ENCODE data around the gene KIAA1549. TPM values are rescaled to one million over a fixed set of nuclear protein-coding genes. Genes with fewer than 3 reads are reported as not detected.

Gene KIAA1549
- total RNA-seq, 1 experiment from 2014 or later = 19.9 TPM

DNA sequence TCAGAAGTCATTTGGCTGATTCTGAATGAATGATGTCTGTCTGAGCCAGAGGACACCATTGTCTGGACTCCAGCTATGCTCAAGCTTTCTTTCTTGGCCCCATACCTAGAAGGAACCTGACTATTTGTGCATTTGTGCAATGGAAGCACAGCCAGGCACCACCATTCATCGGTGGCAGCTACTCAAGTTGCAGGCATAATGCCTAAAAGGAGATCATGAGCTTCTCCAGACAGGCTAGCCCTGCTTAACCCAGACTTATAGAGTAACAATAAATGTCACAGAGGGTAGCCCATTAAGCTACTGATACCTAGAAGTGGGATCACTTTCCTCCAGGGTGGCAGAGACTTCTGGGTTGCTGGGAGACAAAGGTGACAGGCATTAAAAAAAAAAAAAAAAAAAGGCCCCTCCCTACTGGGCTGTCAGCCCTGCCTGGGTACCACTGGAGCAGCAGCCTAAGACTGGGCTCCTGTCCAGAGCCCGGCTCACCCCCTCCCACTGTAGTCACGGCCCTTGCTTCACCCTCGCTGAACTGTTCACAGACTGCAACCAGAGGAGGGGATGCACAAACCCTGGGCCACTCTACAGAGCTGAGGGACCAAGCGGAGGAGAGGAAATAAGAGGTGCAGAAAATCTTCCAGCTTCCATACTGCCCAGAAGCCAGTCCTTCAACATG, 107.8 kb downstream of the KIAA1549 start:
- no peaks in the 10 kb centered on the region for H3K4me1 Mint-ChIP-seq (ENCODE audit: low read depth, unreplicated experiment)
- H3K9me3 Mint-ChIP-seq (ENCODE audit: unreplicated experiment) = no peaks in the 10 kb centered on the region
- H3K27ac Mint-ChIP-seq (ENCODE audit: unreplicated experiment) = no peak overlapping the region
- H3K4me3 ChIP-seq (ENCODE audit: low read depth, low read length) = no peak overlapping the region
- DNase-seq = no peak
- H3K4me1 ChIP-seq = 0 out of 2 replicates have a peak, but pooled peaks cover 5% of the 10 kb centered on the region
- H3K27me3 Mint-ChIP-seq (ENCODE audit: insufficient read depth, unreplicated experiment) = no peaks in the 10 kb centered on the region
- TF ChIP-seq, protein P1, sequence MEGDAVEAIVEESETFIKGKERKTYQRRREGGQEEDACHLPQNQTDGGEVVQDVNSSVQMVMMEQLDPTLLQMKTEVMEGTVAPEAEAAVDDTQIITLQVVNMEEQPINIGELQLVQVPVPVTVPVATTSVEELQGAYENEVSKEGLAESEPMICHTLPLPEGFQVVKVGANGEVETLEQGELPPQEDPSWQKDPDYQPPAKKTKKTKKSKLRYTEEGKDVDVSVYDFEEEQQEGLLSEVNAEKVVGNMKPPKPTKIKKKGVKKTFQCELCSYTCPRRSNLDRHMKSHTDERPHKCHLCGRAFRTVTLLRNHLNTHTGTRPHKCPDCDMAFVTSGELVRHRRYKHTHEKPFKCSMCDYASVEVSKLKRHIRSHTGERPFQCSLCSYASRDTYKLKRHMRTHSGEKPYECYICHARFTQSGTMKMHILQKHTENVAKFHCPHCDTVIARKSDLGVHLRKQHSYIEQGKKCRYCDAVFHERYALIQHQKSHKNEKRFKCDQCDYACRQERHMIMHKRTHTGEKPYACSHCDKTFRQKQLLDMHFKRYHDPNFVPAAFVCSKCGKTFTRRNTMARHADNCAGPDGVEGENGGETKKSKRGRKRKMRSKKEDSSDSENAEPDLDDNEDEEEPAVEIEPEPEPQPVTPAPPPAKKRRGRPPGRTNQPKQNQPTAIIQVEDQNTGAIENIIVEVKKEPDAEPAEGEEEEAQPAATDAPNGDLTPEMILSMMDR (IDR thresholded peaks at IDR 0.05; ENCODE audit: insufficient read depth in 1 of 2, low read depth in 1 of 2, low read length in 1 of 2, severe bottlenecking in 1 of 2, unreplicated experiment in 1 of 2) = no peak
- H3K4me3 Mint-ChIP-seq (ENCODE audit: unreplicated experiment) = no peak overlapping the region
- CTCF ChIA-PET = no interaction called here
- POLR2A ChIA-PET = no interaction called here
- H3K9me3 ChIP-seq = no peaks in the 10 kb centered on the region
- H3K36me3 ChIP-seq (ENCODE audit: control insufficient read depth, insufficient read depth, low read length) = no peaks in the 10 kb centered on the region
- no TSS peak for BruUV-seq (replicated peaks)
- peaks cover 42% of the 10 kb centered on the region for H3K36me3 Mint-ChIP-seq (ENCODE audit: insufficient read depth, unreplicated experiment)
- intact Hi-C loops (cut with micrococcal nuclease; ENCODE audit: unreplicated experiment) = no loop called here
- H3K27me3 ChIP-seq (replicated peaks; ENCODE audit: control insufficient read depth, insufficient read depth, low read length) = no peaks in the 10 kb centered on the region

DNA sequence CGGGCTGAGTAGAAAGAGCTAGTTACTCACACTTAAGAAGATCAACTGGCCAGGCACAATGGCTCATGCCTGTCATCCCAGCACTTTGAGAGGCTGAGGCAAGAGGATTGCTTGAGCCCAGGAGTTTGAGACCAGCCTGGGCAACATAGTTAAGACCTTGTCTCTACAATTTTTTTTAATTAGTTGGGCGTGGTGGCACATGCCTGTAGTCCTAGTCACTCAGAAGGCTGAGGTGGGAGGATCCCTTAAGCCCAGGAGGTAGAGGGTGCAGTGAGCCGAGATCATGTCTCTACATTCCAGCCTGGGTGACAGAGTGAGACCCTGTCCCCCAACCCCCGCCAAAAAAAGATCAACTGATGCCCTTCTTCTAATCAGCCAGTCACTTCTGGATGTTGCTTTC, 108.6 kb downstream of the KIAA1549 start:
- BruUV-seq (replicated peaks) = no TSS peak
- Mint-ChIP-seq H3K27me3 (ENCODE audit: insufficient read depth, unreplicated experiment) (no peaks in the 10 kb centered on the region), H3K4me3 (ENCODE audit: unreplicated experiment) (no peak overlapping the region), H3K9me3 (ENCODE audit: unreplicated experiment) (no peaks in the 10 kb centered on the region), H3K27ac (ENCODE audit: unreplicated experiment) (no peak overlapping the region), H3K36me3 (ENCODE audit: insufficient read depth, unreplicated experiment) (peaks cover 43% of the 10 kb centered on the region), H3K4me1 (ENCODE audit: low read depth, unreplicated experiment) (no peaks in the 10 kb centered on the region)
- ChIA-PET POLR2A (no interaction called here), CTCF (no interaction called here)
- DNase-seq = peak in 1 of 2 experiments; percentile 9
- intact Hi-C loops (cut with micrococcal nuclease; ENCODE audit: unreplicated experiment) = no loop called here
- Histone ChIP-seq H3K4me1 (0 out of 2 replicates have a peak, but pooled peaks cover 5% of the 10 kb centered on the region), H3K27me3 (replicated peaks; ENCODE audit: control insufficient read depth, insufficient read depth, low read length) (no peaks in the 10 kb centered on the region), H3K4me3 (ENCODE audit: low read depth, low read length) (no peak overlapping the region), H3K9me3 (no peaks in the 10 kb centered on the region), H3K36me3 (ENCODE audit: control insufficient read depth, insufficient read depth, low read length) (no peaks in the 10 kb centered on the region; the same call in 1 of the 2 replicates)
- TF ChIP-seq, protein P1 (IDR thresholded peaks at IDR 0.05; ENCODE audit: insufficient read depth in 1 of 2, low read depth in 1 of 2, low read length in 1 of 2, severe bottlenecking in 1 of 2, unreplicated experiment in 1 of 2) = no peak

DNA sequence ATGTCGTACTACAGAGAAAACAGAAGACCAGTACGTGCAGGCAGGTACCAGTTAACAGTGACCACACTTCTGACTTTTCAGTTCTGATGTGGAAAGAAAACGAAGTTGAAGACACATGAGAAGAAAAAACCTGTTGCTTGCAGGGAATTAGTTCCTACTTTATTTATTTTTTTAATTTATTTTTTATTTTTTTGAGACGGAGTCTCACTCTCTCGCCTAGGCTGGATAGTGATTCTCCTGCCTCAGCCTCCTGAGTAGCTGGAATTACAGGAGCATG, 109.4 kb downstream of the KIAA1549 start:
- peaks cover 43% of the 10 kb centered on the region for H3K36me3 Mint-ChIP-seq (ENCODE audit: insufficient read depth, unreplicated experiment)
- H3K4me3 Mint-ChIP-seq (ENCODE audit: unreplicated experiment) = no peak overlapping the region
- Histone ChIP-seq H3K36me3 (ENCODE audit: control insufficient read depth, insufficient read depth, low read length) (no peaks in the 10 kb centered on the region; the same call in 1 of the 2 replicates), H3K9me3 (no peaks in the 10 kb centered on the region), H3K27me3 (replicated peaks; ENCODE audit: control insufficient read depth, insufficient read depth, low read length) (no peaks in the 10 kb centered on the region), H3K4me3 (ENCODE audit: low read depth, low read length) (no peak overlapping the region), H3K4me1 (0 out of 2 replicates have a peak, but pooled peaks cover 5% of the 10 kb centered on the region)
- intact Hi-C loops (cut with micrococcal nuclease; ENCODE audit: unreplicated experiment) = no loop called here
- POLR2A ChIA-PET = no interaction called here
- CTCF ChIA-PET = no interaction called here
- DNase-seq = no peak
- H3K27me3 Mint-ChIP-seq (ENCODE audit: insufficient read depth, unreplicated experiment) = no peaks in the 10 kb centered on the region
- no peaks in the 10 kb centered on the region for H3K4me1 Mint-ChIP-seq (ENCODE audit: low read depth, unreplicated experiment)
- TF ChIP-seq, protein P1 (IDR thresholded peaks at IDR 0.05; ENCODE audit: insufficient read depth in 1 of 2, low read depth in 1 of 2, low read length in 1 of 2, severe bottlenecking in 1 of 2, unreplicated experiment in 1 of 2) = no peak
- no peaks in the 10 kb centered on the region for H3K9me3 Mint-ChIP-seq (ENCODE audit: unreplicated experiment)
- H3K27ac Mint-ChIP-seq (ENCODE audit: unreplicated experiment) = no peak overlapping the region
- BruUV-seq (replicated peaks) = no TSS peak

Data from Caco-2 (cell line).